ENCODE data around the gene LYPD8.
A peak's percentile ranks its signal among the peaks of the same experiment; 100 is the strongest.

Gene LYPD8

DNA sequence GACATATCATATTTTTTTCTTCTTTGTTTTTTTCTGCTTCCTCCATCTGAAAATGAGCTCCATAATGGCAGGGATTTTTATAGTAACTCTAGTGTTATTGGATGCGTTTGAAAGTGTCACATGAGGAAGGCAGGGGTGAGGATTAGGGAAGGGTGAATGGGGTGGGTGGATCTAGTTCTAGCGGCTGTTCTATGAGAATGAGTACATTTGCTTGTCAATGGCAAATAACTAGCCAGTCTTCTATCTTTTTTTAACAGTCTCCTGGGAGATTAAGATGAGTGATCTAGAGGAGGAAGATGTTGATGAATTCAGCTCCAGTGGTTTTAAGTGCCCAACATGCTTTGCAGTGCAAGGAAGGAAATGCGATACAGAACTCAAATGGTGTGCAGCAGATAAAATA is 58.8 kb downstream of the LYPD8 start:
- DNase-seq, result no peak

DNA sequence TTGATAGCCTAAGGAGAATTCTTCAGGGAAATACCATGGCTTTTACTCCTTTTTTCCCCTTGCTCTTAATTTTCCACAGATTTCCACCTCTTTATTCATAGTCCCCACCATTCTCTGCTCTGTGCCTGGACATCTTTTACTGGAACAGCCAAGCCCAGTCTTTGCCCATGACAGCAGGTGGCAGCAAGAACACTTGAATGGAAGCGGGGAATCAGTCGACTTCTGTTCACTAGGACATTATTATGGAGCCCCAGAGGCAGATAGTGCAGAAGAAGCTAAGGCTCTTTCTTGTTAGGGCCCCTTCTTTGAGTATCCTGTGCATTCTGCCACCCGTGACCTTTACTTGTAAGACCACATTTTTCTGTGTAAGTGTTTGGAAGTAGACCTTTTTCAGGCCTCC is 59.3 kb downstream of the LYPD8 start:
- DNase-seq, result peak; percentile 34 to 46

DNA sequence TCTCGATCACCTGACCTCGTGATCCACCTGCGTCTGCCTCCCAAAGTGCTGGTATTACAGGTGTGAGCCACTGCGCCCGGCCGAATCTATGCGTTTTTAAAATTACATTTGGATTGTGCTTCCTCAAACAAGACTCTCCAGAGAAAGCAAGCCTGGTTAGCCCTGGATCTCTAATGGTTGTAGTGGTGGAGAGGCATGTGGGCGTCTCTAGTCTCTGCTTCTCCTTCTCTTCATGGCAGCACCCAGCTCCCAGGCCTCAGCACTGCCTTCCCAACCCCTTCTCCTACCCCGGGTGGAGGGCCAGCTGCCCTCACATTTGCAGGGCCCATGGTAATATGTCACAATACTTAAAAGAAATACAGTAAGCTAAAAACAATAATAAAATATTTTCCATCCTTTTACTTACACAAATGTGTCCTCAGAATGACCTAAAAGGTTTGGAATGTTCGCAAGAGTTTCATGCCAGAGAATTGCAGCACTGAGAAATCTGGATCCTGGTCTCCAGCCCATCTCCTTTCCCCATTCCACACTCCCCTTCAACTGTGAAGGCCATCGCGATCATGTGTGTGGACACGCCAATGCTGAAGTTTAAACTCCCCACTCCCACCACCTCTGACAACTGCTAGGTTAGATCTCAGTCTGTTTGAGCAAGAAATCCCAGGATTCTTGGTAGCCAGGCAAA is 60.0 kb downstream of the LYPD8 start:
- DNase-seq, result no peak

DNA sequence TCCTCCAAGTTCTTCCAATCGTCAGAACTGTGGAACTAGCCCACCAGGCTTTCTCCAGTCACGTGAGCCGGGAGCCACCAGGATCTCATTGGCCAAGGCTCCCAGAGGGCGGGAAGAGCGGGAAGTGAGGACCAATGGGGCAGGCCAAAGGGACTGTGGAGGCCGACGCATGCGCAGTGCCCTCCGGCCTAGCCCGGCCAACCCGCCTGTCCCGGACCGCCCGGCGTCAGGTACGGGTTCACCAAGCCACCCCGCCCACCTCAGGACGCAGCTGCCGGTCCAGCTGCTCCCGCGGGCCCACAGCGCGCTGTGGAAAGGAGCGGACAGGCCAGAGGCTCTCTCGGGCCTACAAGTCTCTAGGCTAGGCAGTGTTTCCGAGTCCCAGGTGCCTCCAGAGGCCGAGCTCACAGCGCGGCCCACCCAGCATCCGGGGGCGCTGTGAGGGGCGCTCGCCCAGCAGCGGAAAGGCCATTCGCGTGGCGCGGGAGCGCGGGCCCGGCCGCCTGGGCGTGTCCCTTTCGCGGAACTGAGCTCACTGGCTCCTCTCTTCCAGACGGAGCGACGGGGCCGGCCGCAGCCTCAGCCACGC is 63.9 kb downstream of the LYPD8 start:
- DNase-seq, result no peak
